Neural progenitor cell (in vitro differentiated cells): ENCODE data around the gene USH1G. TPM values are rescaled to one million over a fixed set of nuclear protein-coding genes. Genes with fewer than 3 reads are reported as not detected.
"Not testable (repeated sequence)": the region's sequence is repeated elsewhere in the genome, so short reads cannot be mapped to it uniquely, and the experiment has no call there.

Source experiments
- DNase-seq: peaks from one replicate; pipeline ENCODE4 v3.0.0-alpha.2; 2016; ENCODE audit warnings: low spot score
- H2AFZ ChIP-seq: fragments of 200-600 bp; sonication (generic); replicated peaks from 2 replicates; pipeline ENCODE4 v1.6.1; 2016; ENCODE audit warnings: antibody characterized with exemption
- H3F3A ChIP-seq: fragments of 200-600 bp; sonication (generic); 2 replicates; pipeline ENCODE4 v1.6.1; 2016; ENCODE audit warnings: antibody characterized with exemption, low read depth
- H3K27ac ChIP-seq: fragments of 200-600 bp; sonication (generic); 2 replicates; pipeline ENCODE4 v1.5.1; 2016; ENCODE audit warnings: mild to moderate bottlenecking
- H3K27me3 ChIP-seq: fragments of 200-600 bp; sonication (generic); 2 replicates; pipeline ENCODE4 v1.6.1; 2016; ENCODE audit warnings: mild to moderate bottlenecking, moderate library complexity
- H3K36me3 ChIP-seq: fragments of 200-600 bp; sonication (generic); 2 replicates; pipeline ENCODE4 v1.5.1; 2016
- H3K4me1 ChIP-seq: fragments of 200-600 bp; sonication (generic); 2 replicates; pipeline ENCODE4 v1.6.1; 2016; ENCODE audit warnings: mixed run types
- H3K4me2 ChIP-seq: fragments of 200-600 bp; sonication (generic); 2 replicates; pipeline ENCODE4 v1.6.1; 2016
- H3K4me3 ChIP-seq: fragments of 200-600 bp; sonication (generic); 2 replicates; pipeline ENCODE4 v1.5.1; 2016
- H3K79me2 ChIP-seq: fragments of 200-600 bp; sonication (generic); 2 replicates; pipeline ENCODE4 v1.6.1; 2016; ENCODE audit warnings: low read depth
- H3K9ac ChIP-seq: fragments of 200-600 bp; sonication (generic); 2 replicates; pipeline ENCODE4 v1.6.1; 2016
- H3K9me3 ChIP-seq: fragments of 200-600 bp; sonication (generic); 2 replicates; pipeline ENCODE4 v1.5.1; 2016; ENCODE audit warnings: low read depth
- H4K20me1 ChIP-seq: fragments of 200-600 bp; sonication (generic); 2 replicates; pipeline ENCODE4 v1.6.1; 2016; ENCODE audit warnings: low read depth
- H3K27ac Mint-ChIP-seq: 3 replicates; pipeline ENCODE4 v1.8.0; 2021; ENCODE audit warnings: mixed read lengths
- H3K27me3 Mint-ChIP-seq: 2 replicates; pipeline ENCODE4 v1.8.0; 2022; ENCODE audit warnings: low read depth, mild to moderate bottlenecking, inconsistent platforms, moderate library complexity, mixed read lengths; ENCODE audit not compliant: insufficient read depth
- H3K36me3 Mint-ChIP-seq: 3 replicates; pipeline ENCODE4 v1.8.0; 2021; ENCODE audit warnings: mixed read lengths
- H3K4me1 Mint-ChIP-seq: 3 replicates; pipeline ENCODE4 v1.8.0; 2021; ENCODE audit warnings: mixed read lengths
- H3K4me3 Mint-ChIP-seq: 3 replicates; pipeline ENCODE4 v1.8.0; 2021; ENCODE audit warnings: mild to moderate bottlenecking, moderate library complexity, mixed read lengths
- H3K9me3 Mint-ChIP-seq: 3 replicates; pipeline ENCODE4 v1.8.0; 2020; ENCODE audit warnings: mixed read lengths
- CTCF ChIP-seq: fragments of 200-600 bp; sonication (generic); IDR thresholded peaks from 2 replicates; pipeline ENCODE4 v1.5.1; 2017; ENCODE audit warnings: antibody characterized with exemption, mild to moderate bottlenecking
- EZH2 ChIP-seq: fragments of 200-600 bp; sonication (generic); IDR thresholded peaks from 2 replicates; pipeline ENCODE4 v1.6.1; 2017; ENCODE audit warnings: antibody characterized with exemption, mild to moderate bottlenecking, moderate library complexity
- EZH2phosphoT487 ChIP-seq: fragments of 200-600 bp; sonication (generic); IDR thresholded peaks from 2 replicates; pipeline ENCODE4 v1.6.1; 2017; ENCODE audit warnings: antibody characterized with exemption
- total RNA-seq: library from RNA; depleted of rRNA; stranded (reverse); fragments of >200 nt; gene quantifications from 2 replicates; pipeline ENCODE4 v1.2.3, GENCODE V29; 2015; ENCODE audit warnings: low replicate concordance

The USH1G gene
- total RNA-seq, 1 donor from 2014 or later = not detected

GRCh38 chr17:74970395-74970794 lies 47.3 kb upstream of the USH1G start:
- Histone ChIP-seq H3K36me3 (no peaks in the 10 kb centered on the region), H3K9me3 (no peaks in the 10 kb centered on the region), H3K9ac (no peak overlapping the region), H3K27me3 (peaks cover 55% of the 10 kb centered on the region), H4K20me1 (no peaks in the 10 kb centered on the region), H3K27ac (no peak overlapping the region), H3K4me2 (no peak overlapping the region), H2AFZ (no peak overlapping the region), H3K79me2 (no peaks in the 10 kb centered on the region), H3F3A (peaks cover 6% of the 10 kb centered on the region), H3K4me3 (no peak overlapping the region), H3K4me1 (no peaks in the 10 kb centered on the region)
- TF ChIP-seq CTCF = no peak
- TF ChIP-seq EZH2 = no peak
- no peak for TF ChIP-seq EZH2phosphoT487
- no peaks in the 10 kb centered on the region for H3K9me3 Mint-ChIP-seq
- H3K27ac Mint-ChIP-seq = no peak overlapping the region
- peaks cover 7% of the 10 kb centered on the region for H3K4me1 Mint-ChIP-seq
- peaks cover 36% of the 10 kb centered on the region for H3K27me3 Mint-ChIP-seq
- peak overlapping the region; percentile 81 for H3K4me3 Mint-ChIP-seq
- no peaks in the 10 kb centered on the region for H3K36me3 Mint-ChIP-seq
- DNase-seq = no peak

GRCh38 chr17:74969501-74969900 lies 46.4 kb upstream of the USH1G start:
- not testable (repeated sequence) for DNase-seq, H3K9me3 ChIP-seq

GRCh38 chr17:74968361-74968780 lies 45.3 kb upstream of the USH1G start:
- Histone ChIP-seq H3K36me3 (no peaks in the 10 kb centered on the region), H3K27ac (no peak overlapping the region), H3F3A (peaks cover 6% of the 10 kb centered on the region), H3K9ac (no peak overlapping the region), H3K27me3 (peaks cover 35% of the 10 kb centered on the region), H2AFZ (no peak overlapping the region), H3K9me3 (no peaks in the 10 kb centered on the region), H3K4me1 (no peaks in the 10 kb centered on the region), H4K20me1 (no peaks in the 10 kb centered on the region), H3K4me2 (no peak overlapping the region), H3K79me2 (no peaks in the 10 kb centered on the region), H3K4me3 (no peak overlapping the region)
- Mint-ChIP-seq H3K27me3 (peaks cover 21% of the 10 kb centered on the region), H3K36me3 (no peaks in the 10 kb centered on the region), H3K4me1 (peaks cover 5% of the 10 kb centered on the region), H3K27ac (no peak overlapping the region), H3K9me3 (no peaks in the 10 kb centered on the region), H3K4me3 (no peak overlapping the region)
- DNase-seq = no peak
- TF ChIP-seq CTCF (no peak), EZH2phosphoT487 (no peak), EZH2 (no peak)

More at GRCh38 chr17:74969501-74969900, 46.4 kb upstream of the USH1G start:
- H3K4me2 ChIP-seq, H3K4me1 Mint-ChIP-seq, H3K27ac Mint-ChIP-seq, H3K4me1 ChIP-seq, H3K4me3 Mint-ChIP-seq, H3K36me3 ChIP-seq, H4K20me1 ChIP-seq, H2AFZ ChIP-seq, H3K4me3 ChIP-seq, H3K9me3 Mint-ChIP-seq, H3K36me3 Mint-ChIP-seq, H3K27ac ChIP-seq, H3F3A ChIP-seq, H3K79me2 ChIP-seq, H3K9ac ChIP-seq: not testable (repeated sequence)
- peaks cover 46% of the 10 kb centered on the region for H3K27me3 ChIP-seq
- peaks cover 30% of the 10 kb centered on the region for H3K27me3 Mint-ChIP-seq

GRCh38 chr17:74964988-74965622 lies 42.0 kb upstream of the USH1G start:
- Mint-ChIP-seq H3K36me3 (no peaks in the 10 kb centered on the region), H3K4me1 (peaks cover 6% of the 10 kb centered on the region), H3K9me3 (no peaks in the 10 kb centered on the region), H3K27me3 (peaks cover 14% of the 10 kb centered on the region), H3K4me3 (peak overlapping the region; percentile 59), H3K27ac (no peak overlapping the region)
- no peaks in the 10 kb centered on the region for H3K9me3 ChIP-seq
- TF ChIP-seq EZH2phosphoT487 (no peak), CTCF (no peak), EZH2 (no peak)
- no peaks in the 10 kb centered on the region for H3K79me2 ChIP-seq
- H3K4me3 ChIP-seq = no peak overlapping the region
- H3K4me1 ChIP-seq = no peaks in the 10 kb centered on the region
- H3K9ac ChIP-seq = no peak overlapping the region
- DNase-seq = no peak
- H3K4me2 ChIP-seq = no peak overlapping the region
- H3K36me3 ChIP-seq = no peaks in the 10 kb centered on the region
- H3K27me3 ChIP-seq = peaks cover 11% of the 10 kb centered on the region
- no peak overlapping the region for H2AFZ ChIP-seq
- H3K27ac ChIP-seq = no peak overlapping the region
- no peaks in the 10 kb centered on the region for H3F3A ChIP-seq
- no peaks in the 10 kb centered on the region for H4K20me1 ChIP-seq
